ENCODE data around the gene ATF7.

GRCh38 chr12:53462935-53463334, 163.2 kb downstream of the ATF7 start:
- TF ChIP-seq EZH2phosphoT487 (IDR thresholded peaks at IDR 0.05; ENCODE audit: insufficient read depth, low read depth) (no peak), EZH2 (IDR thresholded peaks at IDR 0.05; ENCODE audit: insufficient read depth, poor library complexity, severe bottlenecking) (no peak)

Measured in GM23248 (cell line).